Mucosa of descending colon (tissue), 3 donors: ENCODE measurements around the gene ARHGAP10. TPM values are rescaled to one million over a fixed set of nuclear protein-coding genes. Genes with fewer than 3 reads are reported as not detected.

Source experiments
- ATAC-seq: fragments of 200-7000 bp; cut with Tn5 transposase; one replicate; pipeline ENCODE4 v1.9.1; 2020; ENCODE audit warnings: mild to moderate bottlenecking, moderate library complexity
- DNase-seq, 3 donors: peaks; one replicate each; pipeline ENCODE4 v3.0.0-alpha.2; 2020
- H3K36me3 ChIP-seq: fragments of 200-600 bp; one replicate; pipeline ENCODE4 v1.8.0; 2021; ENCODE audit warnings: low read depth, mild to moderate bottlenecking
- H3K4me1 ChIP-seq: fragments of 200-600 bp; one replicate; pipeline ENCODE4 v1.8.0; 2021; ENCODE audit warnings: low read depth, mild to moderate bottlenecking
- H3K4me3 ChIP-seq: fragments of 200-600 bp; one replicate; pipeline ENCODE4 v1.8.0; 2021; ENCODE audit warnings: mild to moderate bottlenecking
- H3K9me3 ChIP-seq: fragments of 200-600 bp; one replicate; pipeline ENCODE4 v1.8.0; 2021; ENCODE audit warnings: mild to moderate bottlenecking
- intact Hi-C, 2 donors: fragments of 100-400 bp; cut with DNase I in 1 of 2; cut with micrococcal nuclease in 1 of 2; formaldehyde crosslinking; loops; one replicate each; pipeline versions ENCODE4 v1.11.0 to v1.11.1; 2022; cut with DNase I, micrococcal nuclease
- total RNA-seq, 3 donors: library from RNA; stranded (reverse); fragmentation: NEBNext Ultra II Directional in 2 of 3; extraction: Animal tissue kit (Norgen Biotek cat#: 25700) in 2 of 3; gene quantifications; one replicate each; pipeline versions ENCODE4 v1.2.1 to v1.2.4, GENCODE V29; 2021 to 2023
- TF ChIP-seq, protein P1 (sequence below): fragments of 200-600 bp; IDR thresholded peaks from one replicate; pipeline ENCODE4 v1.8.0; 2022; ENCODE audit warnings: antibody characterized with exemption, mild to moderate bottlenecking
- donor health status: DM: no; HTN: no; CAD: no; lungs with moderate emphysema.
- donor health status: DM: no; HTN: no; CAD: no.
- donor health status: DM: no; HTN: yes; CAD: no.

The ARHGAP10 gene
- total RNA-seq, 3 donors from 2014 or later, result 3.0 to 66.6 (median 8.1) TPM

GRCh38 chr4:148108766-148109165 lies 376.9 kb downstream of the ARHGAP10 start:
- DNase-seq (no peak), ATAC-seq (no peak)
- H3K36me3 ChIP-seq, result no peaks in the 10 kb centered on the region
- intact Hi-C loops, result no loop called here
- H3K9me3 ChIP-seq, result no peaks in the 10 kb centered on the region
- no peak overlapping the region for H3K4me3 ChIP-seq
- H3K4me1 ChIP-seq, result no peaks in the 10 kb centered on the region
- TF ChIP-seq, protein P1, sequence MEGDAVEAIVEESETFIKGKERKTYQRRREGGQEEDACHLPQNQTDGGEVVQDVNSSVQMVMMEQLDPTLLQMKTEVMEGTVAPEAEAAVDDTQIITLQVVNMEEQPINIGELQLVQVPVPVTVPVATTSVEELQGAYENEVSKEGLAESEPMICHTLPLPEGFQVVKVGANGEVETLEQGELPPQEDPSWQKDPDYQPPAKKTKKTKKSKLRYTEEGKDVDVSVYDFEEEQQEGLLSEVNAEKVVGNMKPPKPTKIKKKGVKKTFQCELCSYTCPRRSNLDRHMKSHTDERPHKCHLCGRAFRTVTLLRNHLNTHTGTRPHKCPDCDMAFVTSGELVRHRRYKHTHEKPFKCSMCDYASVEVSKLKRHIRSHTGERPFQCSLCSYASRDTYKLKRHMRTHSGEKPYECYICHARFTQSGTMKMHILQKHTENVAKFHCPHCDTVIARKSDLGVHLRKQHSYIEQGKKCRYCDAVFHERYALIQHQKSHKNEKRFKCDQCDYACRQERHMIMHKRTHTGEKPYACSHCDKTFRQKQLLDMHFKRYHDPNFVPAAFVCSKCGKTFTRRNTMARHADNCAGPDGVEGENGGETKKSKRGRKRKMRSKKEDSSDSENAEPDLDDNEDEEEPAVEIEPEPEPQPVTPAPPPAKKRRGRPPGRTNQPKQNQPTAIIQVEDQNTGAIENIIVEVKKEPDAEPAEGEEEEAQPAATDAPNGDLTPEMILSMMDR, result no peak

DNA sequence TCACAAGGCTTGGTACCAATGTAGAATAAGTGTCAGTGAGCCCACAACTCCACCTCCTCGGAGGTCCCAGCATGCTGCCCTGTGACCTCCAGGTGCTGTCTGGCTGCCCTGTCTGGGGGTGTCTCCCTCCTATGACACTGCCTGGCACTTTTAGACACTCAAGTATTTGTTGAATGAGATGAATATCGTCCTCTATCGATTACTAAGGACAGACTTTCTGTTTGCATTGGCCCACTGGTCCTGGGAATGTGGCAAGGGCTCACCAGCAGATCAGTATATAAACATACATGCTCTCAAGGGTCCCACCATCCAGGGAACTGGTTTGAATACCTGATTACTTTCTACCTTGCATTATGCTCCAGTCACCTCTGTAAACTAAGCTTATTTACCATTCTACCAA lies 377.3 kb downstream of the ARHGAP10 start:
- intact Hi-C loops, result no loop called here
- no peak for DNase-seq
- Histone ChIP-seq H3K36me3 (no peaks in the 10 kb centered on the region), H3K4me1 (no peaks in the 10 kb centered on the region), H3K9me3 (no peaks in the 10 kb centered on the region), H3K4me3 (no peak overlapping the region)
- ATAC-seq, result no peak
- TF ChIP-seq, protein P1, result no peak

- no peaks in the 10 kb centered on the region for H3K4me1 ChIP-seq
- no peak for ATAC-seq
- no peak overlapping the region for H3K4me3 ChIP-seq
- no peak for DNase-seq
- no peaks in the 10 kb centered on the region for H3K36me3 ChIP-seq
- no peaks in the 10 kb centered on the region for H3K9me3 ChIP-seq
- TF ChIP-seq, protein P1, result no peak
- intact Hi-C loops, result no loop called here
These were observed 378.3 kb downstream of the ARHGAP10 start for GRCh38 chr4:148110169-148110568.

GRCh38 chr4:148112231-148112982 lies 380.5 kb downstream of the ARHGAP10 start:
- intact Hi-C loops, result no loop called here
- H3K4me3 ChIP-seq, result no peak overlapping the region
- H3K9me3 ChIP-seq, result no peaks in the 10 kb centered on the region
- TF ChIP-seq, protein P1, result no peak
- DNase-seq (no peak), ATAC-seq (no peak)
- H3K4me1 ChIP-seq, result no peaks in the 10 kb centered on the region
- no peaks in the 10 kb centered on the region for H3K36me3 ChIP-seq

- DNase-seq (no peak), ATAC-seq (no peak)
- TF ChIP-seq, protein P1, result no peak
- Histone ChIP-seq H3K4me3 (no peak overlapping the region), H3K9me3 (no peaks in the 10 kb centered on the region), H3K36me3 (no peaks in the 10 kb centered on the region), H3K4me1 (no peaks in the 10 kb centered on the region)
- intact Hi-C loops, result no loop called here
These were observed 382.5 kb downstream of the ARHGAP10 start for GRCh38 chr4:148114436-148114835.
